GM19438 (cell line): ENCODE results near the gene GNAQ.

Experiments
- ATAC-seq: cut with Tn5 transposase; IDR thresholded peaks from one replicate; pipeline ENCODE4 v1.9.1; 2021; ENCODE audit warnings: low read depth; ENCODE audit not compliant: unreplicated experiment

Gene GNAQ

GRCh38 chr9:77980622-77981021, 51.0 kb downstream of the GNAQ start:
- ATAC-seq = no peak

GRCh38 chr9:77978086-77978781, 53.4 kb downstream of the GNAQ start:
- no peak for ATAC-seq

DNA sequence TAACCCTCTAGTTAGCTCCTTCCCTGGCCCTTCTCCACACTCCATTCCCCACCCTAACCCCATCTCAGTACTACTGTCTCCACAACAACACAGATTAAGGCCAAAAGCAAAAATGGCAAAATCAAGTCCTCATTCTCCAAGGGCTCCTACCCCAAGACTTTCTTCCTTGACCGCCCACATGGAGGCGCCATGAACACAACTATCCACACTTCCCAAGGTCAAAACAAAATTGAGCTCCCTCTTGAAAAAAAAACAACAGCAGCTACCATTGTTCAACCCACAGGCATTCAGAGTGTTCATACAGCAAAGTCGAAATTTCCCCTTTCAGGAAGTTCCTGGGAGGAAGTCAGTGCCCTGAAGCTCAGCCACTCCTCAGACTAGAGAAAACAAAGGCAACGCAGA, 54.4 kb downstream of the GNAQ start:
- no peak for ATAC-seq

DNA sequence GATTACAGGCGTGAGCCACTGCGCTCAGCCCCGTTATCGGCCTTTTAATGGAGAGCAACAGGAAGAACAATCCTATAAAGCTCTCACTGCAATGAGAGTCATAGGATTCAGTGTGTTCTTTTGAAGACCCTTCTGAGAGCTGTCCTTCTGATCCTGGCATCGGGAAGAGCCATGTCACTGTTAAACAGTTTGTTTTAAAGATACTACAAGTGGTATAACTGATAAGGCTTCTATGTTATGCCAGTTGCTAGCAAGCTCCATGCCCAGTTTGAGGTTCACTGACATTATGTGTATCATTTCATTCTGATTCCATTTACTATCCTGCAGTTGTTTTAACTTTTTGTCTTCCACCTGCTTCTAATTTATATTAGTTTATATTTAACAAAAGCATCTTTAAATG, 55.8 kb downstream of the GNAQ start:
- no peak for ATAC-seq

DNA sequence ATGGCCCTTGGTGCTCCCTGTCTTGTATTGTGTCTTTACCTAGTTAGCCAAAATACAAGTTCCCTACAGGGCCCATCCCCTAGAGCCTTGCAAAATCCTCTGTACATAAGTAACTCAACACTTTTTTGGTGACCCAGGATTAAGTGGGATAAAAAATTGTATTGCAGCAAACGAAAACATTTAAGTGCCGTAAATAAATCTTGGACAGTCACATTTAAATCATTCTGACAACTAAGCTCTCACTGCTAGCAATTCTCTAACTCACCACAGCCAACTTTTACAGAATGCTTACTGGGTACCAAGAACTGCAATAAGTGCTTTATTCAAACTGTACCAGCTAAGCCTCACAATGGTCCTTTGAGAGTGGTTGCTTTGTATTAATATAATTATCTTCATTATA, 56.6 kb downstream of the GNAQ start:
- ATAC-seq = no peak

GRCh38 chr9:77974434-77974833, 57.2 kb downstream of the GNAQ start:
- ATAC-seq = no peak

- ATAC-seq = no peak
Observed at GRCh38 chr9:77969083-77969482, 62.5 kb downstream of the GNAQ start.

DNA sequence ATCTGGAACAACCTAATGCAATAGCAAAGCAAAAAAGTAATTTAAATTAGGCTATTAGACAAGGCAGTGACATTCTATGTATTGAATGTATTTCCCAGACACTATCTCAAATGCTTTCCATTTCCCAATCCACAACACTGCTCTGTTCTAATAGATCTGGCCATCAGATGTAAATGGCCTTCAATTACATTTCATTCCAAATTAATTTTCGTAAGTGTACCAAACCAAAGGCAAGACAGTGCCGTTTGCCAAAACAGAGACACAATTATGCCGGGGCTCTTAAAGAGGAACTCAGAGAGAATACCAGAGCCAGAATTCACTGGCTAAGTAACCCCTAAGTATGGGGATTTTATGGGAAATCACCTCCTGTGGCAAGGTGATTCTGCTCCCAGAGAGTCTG, 63.1 kb downstream of the GNAQ start:
- no peak for ATAC-seq

DNA sequence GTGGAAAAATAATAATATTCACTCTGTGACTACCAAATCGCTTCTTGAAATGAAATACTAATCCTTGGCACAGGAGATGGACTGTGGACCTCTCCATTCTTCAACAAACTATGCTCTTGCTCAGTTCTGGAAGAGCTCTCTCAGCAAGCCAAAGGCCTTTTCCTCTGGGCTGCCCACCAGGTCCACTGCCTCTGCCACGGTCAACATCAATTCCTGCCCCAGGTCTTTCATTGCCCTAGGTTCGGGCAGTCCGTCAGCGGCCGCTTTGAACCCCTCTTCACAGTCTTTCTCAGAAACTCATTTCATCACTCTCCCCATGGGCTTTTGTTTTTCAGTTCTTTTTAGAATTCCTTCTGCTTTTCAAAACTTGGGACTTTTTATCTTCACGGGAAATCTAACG, 64.9 kb downstream of the GNAQ start:
- no peak for ATAC-seq

DNA sequence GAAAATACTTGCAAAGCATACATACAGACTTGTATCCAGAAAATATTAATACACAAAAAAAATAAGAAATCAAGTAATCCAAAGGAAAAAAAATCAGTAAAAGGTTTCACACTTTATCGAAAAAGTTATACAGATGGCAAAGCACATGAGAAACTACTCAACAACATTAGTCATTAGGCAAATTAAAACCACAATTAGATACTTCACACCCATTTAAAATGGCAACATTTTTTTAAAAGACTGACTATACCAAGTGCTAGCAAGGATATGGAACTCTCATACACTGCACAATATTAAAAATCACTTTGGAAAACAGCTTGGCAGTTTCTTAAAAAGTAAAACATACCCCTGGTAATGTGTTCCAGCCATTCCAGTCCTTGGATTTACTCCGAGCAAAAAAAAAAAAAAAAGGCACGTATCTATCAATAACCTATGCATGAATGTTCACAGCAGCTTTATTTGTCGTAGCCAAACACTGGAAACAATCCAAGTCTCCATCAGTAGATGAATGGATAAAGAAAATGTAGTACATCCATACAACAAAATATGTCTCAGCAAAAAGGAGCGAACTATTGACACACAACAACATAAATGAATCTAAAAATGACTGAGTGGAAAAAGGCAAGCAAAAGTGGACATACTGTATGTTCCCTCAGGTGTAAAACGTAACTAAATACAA, 66.0 kb downstream of the GNAQ start:
- no peak for ATAC-seq

GRCh38 chr9:77964258-77964657, 67.4 kb downstream of the GNAQ start:
- no peak for ATAC-seq

- ATAC-seq = no peak
Observed at GRCh38 chr9:77961541-77961940, 70.1 kb downstream of the GNAQ start.

DNA sequence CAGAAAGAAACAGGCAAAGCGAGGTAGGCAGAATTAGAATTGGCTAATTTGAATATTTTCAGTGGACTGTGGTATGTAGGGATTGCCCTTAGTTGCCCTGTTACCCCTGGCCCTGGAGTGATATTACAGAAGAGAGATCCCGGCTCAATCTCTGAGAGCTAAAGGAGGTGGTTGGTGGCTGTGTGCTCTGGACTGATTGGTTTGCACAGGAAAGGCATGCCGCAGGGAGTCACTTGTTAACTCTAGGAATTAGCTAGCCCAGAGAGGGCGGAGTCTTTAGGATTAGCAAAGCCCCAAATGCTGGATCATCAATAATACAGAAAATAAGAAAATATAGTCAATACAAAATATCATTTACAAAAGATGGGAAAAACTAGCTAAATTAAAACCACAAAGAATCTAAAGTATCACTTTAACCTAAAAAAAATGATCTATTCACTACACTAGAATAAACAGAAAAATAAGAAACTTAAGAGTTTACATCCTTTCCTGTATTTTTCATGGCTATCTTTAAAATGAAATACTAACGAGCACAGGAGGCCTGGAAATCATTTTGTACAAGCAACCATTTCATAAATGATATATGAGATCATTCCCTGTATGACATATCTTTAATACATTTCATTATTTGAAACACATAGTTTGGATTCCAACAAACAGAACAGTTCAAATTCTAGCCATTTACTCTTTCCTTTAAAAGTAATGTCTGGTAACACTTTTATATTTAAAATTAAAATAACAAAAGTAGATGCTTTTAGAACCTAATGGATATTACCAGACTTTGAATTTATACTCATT, 71.1 kb downstream of the GNAQ start:
- ATAC-seq = no peak

DNA sequence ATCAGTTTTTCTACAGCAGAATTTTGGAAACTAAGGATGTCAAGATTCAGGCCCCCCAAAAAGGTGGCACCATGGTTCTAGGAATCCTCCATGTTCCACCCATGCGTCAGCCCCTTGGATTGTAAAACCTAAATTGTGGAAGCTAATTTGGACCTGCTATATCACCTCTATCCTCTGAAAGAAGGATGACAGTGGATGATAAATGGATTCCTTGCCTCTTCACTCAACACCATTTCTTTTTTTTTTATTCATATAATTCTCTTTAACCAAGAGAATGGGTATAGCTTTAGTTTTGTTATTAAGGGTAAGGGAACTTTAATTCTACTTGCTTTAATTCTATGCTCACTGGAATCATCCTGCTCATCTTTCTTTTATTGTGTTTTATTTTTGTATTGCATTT, 71.8 kb downstream of the GNAQ start:
- no peak for ATAC-seq

- no peak for ATAC-seq
Observed at GRCh38 chr9:77957652-77958051, 74.0 kb downstream of the GNAQ start.

DNA sequence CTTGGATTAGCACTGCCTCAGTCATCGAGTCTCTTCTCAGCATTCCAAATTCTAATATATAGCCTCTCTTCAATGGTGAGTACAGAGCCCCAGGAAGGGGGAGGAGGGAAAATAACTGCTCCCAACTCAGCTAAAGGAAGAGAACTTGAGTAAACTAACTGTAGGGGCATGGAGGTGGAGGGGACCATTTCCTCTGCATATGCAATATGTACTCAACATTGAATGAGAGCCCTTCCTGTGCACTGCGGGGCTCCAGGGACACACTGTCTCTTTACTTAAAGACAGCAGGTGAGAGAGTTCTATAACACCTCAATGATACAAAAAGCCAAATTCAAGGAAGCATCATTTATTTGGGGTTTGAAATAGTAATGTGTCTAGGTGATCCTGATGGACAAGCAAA, 75.1 kb downstream of the GNAQ start:
- no peak for ATAC-seq

- no peak for ATAC-seq
Observed at GRCh38 chr9:77954666-77955015, 77.0 kb downstream of the GNAQ start.

DNA sequence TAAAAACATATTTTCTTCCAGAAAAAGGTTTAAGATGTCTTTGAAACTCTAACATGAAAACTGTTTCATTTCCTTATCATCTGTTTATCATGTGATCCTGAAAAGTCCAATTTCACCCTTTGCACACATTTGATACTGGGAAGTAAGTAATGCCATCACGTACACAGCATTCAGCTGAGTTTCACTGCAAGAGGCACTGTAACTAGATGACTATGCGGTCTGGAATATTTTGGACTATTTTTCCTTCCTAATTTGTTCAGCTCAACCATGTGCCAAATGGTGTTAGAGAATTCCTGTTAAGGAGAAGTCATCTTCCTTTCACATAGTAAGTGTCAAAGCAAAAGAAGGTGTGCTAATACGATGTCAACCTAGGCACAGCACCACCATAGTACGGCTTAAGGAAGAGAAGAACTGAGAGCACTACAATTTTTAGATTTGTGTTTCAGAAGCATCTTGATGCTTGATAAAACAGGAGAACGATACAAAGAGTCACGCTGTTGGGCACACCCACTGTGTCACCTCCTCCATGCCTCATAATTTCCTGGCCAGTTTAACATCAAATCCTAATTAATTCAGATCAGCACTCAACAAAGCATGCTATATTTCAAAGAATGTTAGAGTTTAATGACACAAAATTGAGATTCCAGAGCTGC, 77.5 kb downstream of the GNAQ start:
- no peak for ATAC-seq

- ATAC-seq = no peak
Observed at GRCh38 chr9:77953590-77953989, 78.0 kb downstream of the GNAQ start.

DNA sequence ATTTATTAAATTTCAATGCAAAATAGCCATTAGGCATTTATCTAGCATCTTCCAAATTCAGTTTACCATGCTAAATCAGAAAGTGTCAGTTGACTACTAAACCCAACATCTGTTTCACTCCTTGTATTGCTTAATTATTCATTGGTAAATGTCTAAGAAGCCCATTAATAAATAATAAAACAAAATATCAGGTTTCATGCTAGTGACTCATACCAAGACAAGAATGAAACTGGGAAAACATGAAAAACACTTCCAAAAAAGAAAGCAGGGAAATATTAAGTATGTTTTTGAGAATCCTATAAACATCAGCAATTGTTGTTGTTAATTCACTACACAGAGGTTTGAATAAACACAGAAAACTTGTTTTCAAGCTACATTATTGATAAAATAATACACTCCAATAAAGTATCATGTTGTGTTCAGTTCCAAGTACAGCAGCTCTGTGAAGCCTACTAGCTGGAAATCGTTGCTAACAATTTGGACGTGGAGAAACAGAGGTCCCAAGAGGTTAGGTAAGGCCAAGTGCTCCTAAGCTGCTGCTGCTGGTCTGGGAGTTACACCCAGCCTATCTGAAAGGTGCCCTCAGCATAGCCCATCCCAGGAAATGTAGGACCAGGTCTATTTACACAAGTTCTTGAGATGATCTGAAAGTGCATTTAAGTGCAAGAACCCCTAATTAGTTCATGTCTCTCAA, 78.8 kb downstream of the GNAQ start:
- no peak for ATAC-seq

GRCh38 chr9:77951369-77951768, 80.2 kb downstream of the GNAQ start:
- no peak for ATAC-seq
